NCI-H1436 (cell line): Measurements from ENCODE around the gene TEX22.

ENCODE experiments used
- DNase-seq: peaks from one replicate; lab custom pipeline; 2025; lab: John Stamatoyannopoulos, UW

Gene TEX22

GRCh38 chr14:105456736-105457617, 58.6 kb downstream of the TEX22 start:
- no peak for DNase-seq

- DNase-seq, result no peak
Measured at GRCh38 chr14:105458010-105458409, 59.7 kb downstream of the TEX22 start.

DNA sequence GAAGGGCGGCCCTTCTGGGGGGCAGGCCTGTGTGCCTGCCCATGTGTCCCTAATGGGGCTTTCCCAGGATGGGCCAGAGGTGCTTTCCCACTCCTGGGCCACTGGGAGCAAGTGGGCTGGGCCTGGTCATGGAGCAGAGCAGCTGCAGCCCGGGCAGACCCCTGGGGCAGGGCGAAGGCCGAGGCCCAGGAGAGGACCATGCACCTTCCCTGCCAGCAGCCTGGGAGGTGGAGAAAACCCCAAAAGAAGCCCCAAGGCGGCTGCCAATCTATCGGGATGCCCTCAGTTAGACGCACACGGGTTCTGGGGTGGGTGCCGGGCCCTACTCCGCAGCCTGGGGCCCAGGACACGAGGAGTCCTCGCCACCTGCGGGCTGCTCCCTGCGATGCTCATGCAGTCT, 60.2 kb downstream of the TEX22 start:
- DNase-seq, result no peak

- DNase-seq, result no peak
Measured at GRCh38 chr14:105460116-105460515, 61.8 kb downstream of the TEX22 start.

GRCh38 chr14:105460616-105461015, 62.3 kb downstream of the TEX22 start:
- DNase-seq, result no peak

DNA sequence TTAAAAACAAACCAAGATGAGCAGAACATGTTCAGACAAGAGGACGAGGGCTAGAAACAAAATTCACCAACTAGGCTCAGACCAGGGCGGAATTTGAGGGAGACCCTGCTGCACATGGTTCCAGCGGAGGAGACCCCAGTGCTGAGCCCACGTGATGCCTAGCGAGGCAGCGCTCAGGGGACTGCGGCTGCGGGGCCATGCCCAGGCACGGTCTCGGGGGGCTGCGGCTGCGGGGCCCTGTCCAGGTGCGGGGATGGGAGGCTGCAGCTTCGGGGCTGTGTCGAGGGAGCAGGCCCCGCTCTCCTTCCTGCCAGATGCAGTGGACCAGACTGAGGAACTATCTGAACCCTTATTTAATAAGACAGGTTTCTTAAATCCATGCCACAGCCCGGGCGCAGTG, 63.6 kb downstream of the TEX22 start:
- DNase-seq, result no peak
